Upper lobe of left lung (tissue), 6 donors: Measurements from ENCODE around the gene TACSTD2. TPM values are rescaled to one million over a fixed set of nuclear protein-coding genes. Genes with fewer than 3 reads are reported as not detected.

ENCODE experiments used
- ATAC-seq, 2 donors: fragments of 200-7000 bp; cut with Tn5 transposase; one replicate each; pipeline ENCODE4 v1.9.1; 2022; ENCODE audit warnings: mild to moderate bottlenecking in 2 of 2, moderate library complexity in 2 of 2; ENCODE audit not compliant: low FRiP score in 2 of 2
- DNase-seq, 2 donors: peaks; one replicate each; pipeline ENCODE4 v3.0.0-alpha.2; 2019 to 2020
- H3K27ac ChIP-seq, 4 donors: fragments of 200-600 bp; sonication (generic); one replicate each; pipeline ENCODE4 v1.5.1; 2016 to 2019
- H3K27me3 ChIP-seq, 4 donors: fragments of 200-600 bp; sonication (generic); one replicate each; pipeline ENCODE4 v1.5.1; 2017 to 2019
- H3K36me3 ChIP-seq, 4 donors: fragments of 200-600 bp; sonication (generic); one replicate each; pipeline ENCODE4 v1.5.1; 2016 to 2019
- H3K4me1 ChIP-seq, 4 donors: fragments of 200-600 bp; sonication (generic); one replicate each; pipeline ENCODE4 v1.5.1; 2018 to 2019
- H3K4me3 ChIP-seq, 4 donors: fragments of 200-600 bp; sonication (generic); one replicate each; pipeline ENCODE4 v1.5.1; 2017 to 2019; ENCODE audit warnings: mild to moderate bottlenecking in 2 of 4, moderate library complexity in 1 of 4
- H3K9me3 ChIP-seq, 4 donors: fragments of 200-600 bp; sonication (generic); one replicate each; pipeline ENCODE4 v1.5.1; 2018 to 2019
- EP300 ChIP-seq, 4 donors: sonication (generic); formaldehyde crosslinking; IDR thresholded peaks; one replicate each; pipeline ENCODE4 v1.5.1; 2017; ENCODE audit warnings: antibody characterized with exemption in 4 of 4, control low read depth in 2 of 4
- POLR2A ChIP-seq, 4 donors: fragments of 450-650 bp; IDR thresholded peaks; one replicate each; pipeline ENCODE4 v1.5.1; 2016 to 2017; ENCODE audit warnings: antibody characterized with exemption in 4 of 4, mild to moderate bottlenecking in 2 of 4
- POLR2AphosphoS5 ChIP-seq, 2 donors: sonication (generic); formaldehyde crosslinking; IDR thresholded peaks; one replicate each; pipeline ENCODE4 v1.5.1; 2017; ENCODE audit warnings: antibody characterized with exemption in 2 of 2
- whole genome bisulfite sequencing, 2 donors: methylation state at CpG; one replicate each; pipeline ENCODE4 v1.1.5; 2017 to 2018; 5-methylcytosine and 5-hydroxymethylcytosine counted together
- total RNA-seq, 6 donors: library from RNA; depleted of rRNA in 4 of 6; stranded (reverse); fragments of >200 nt in 4 of 6; gene quantifications; one replicate each; pipeline versions ENCODE4 v1.1.0 to v1.2.1, GENCODE V29; 2016 to 2021
- TF ChIP-seq, protein P1 (sequence below), 6 experiments: fragments of 450-650 bp in 4 of 6; fragments of 200-600 bp in 2 of 6; sonication (generic) in 2 of 6; IDR thresholded peaks; one replicate each; pipeline ENCODE4 v1.5.1; 2016 to 2019; ENCODE audit warnings: antibody characterized with exemption in 6 of 6
- donor health status: DM: no; HTN: no; CAD: no; lungs with moderate emphysema.
- donor health status: DM: no; HTN: yes; CAD: no; lungs with severe emphysema.

The TACSTD2 gene
- total RNA-seq, 6 donors from 2014 or later = 41.9 to 387 (median 161) TPM

DNA sequence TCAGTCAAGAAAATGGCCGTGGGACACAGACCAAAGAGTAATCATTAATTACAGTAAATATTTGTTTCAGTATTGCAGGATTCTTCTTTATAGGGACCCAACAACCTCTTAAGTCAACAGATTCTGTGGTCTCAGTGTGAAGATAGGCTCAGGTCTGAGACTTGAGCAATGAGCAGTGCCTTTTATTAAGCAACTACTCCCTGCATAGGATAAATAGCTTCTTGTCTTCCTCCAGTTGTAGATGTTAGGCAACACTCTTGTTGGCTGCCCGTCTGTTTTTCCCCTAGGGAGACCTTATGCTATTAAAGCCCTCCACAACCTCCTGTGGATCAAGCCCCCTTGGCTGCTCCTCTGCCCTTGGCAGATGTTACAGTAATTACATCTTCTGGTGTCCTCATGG is 28.7 kb downstream of the TACSTD2 start:
- TF ChIP-seq POLR2AphosphoS5 (IDR thresholded peaks at IDR 0.05) (no peak), POLR2A (IDR thresholded peaks at IDR 0.05) (no peak), EP300 (IDR thresholded peaks at IDR 0.05) (no peak)
- TF ChIP-seq, protein P1, sequence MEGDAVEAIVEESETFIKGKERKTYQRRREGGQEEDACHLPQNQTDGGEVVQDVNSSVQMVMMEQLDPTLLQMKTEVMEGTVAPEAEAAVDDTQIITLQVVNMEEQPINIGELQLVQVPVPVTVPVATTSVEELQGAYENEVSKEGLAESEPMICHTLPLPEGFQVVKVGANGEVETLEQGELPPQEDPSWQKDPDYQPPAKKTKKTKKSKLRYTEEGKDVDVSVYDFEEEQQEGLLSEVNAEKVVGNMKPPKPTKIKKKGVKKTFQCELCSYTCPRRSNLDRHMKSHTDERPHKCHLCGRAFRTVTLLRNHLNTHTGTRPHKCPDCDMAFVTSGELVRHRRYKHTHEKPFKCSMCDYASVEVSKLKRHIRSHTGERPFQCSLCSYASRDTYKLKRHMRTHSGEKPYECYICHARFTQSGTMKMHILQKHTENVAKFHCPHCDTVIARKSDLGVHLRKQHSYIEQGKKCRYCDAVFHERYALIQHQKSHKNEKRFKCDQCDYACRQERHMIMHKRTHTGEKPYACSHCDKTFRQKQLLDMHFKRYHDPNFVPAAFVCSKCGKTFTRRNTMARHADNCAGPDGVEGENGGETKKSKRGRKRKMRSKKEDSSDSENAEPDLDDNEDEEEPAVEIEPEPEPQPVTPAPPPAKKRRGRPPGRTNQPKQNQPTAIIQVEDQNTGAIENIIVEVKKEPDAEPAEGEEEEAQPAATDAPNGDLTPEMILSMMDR (IDR thresholded peaks at IDR 0.05) = no peak
- no peaks in the 10 kb centered on the region for H3K36me3 ChIP-seq
- H3K4me1 ChIP-seq = peaks cover 9 to 20% (median 13%) of the 10 kb centered on the region in 4 donors
- no peak overlapping the region for H3K27ac ChIP-seq
- DNase-seq (no peak), ATAC-seq (no peak)
- no peaks in the 10 kb centered on the region for H3K9me3 ChIP-seq
- 65 to 77% methylated on average over 2 of the region's 2 CpGs for WGBS, 2 donors
- H3K27me3 ChIP-seq = no peaks in the 10 kb centered on the region
- no peak overlapping the region for H3K4me3 ChIP-seq

DNA sequence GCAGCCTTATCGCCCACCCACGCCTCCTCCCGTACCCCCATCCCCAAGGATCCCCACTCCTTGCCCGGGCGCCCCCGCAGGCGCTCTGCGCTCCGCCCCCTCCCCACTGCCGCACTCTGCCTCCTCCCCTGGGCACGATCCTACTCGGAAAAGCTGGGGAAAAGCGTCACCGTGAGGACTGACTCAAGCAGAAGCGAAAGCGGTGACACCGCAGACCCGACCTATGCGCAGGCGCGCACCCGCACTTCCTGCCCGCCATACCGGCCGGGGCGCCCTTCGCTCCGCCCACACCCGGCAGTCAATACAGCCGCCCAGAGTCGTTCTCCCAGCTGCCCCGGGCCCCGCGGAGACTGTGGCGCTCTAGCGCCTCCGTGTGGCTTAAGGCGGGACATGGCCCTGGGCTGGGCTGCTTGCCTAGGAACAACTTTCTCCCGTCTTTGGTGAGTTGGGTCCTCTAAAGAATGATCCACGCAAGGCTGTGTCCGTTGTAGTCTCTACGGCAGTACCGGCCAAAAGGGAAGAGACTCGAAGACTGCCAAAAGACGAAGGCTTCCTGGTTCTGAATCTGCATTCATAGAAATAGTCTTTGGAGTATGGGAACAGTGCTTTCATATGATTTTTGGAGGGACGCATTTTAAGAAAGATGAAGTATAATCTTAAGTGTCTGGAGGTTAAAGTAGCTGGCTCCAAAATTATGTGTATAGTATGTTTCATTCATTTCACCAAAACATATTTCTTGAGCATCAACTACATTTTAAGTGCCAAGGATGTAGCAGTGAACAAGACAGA is 30.3 kb downstream of the TACSTD2 start, which contains the start of gene OMA1:
Gene OMA1, minus strand, starts transcription at position 207 of the 789 bp plus-strand sequence. CDS start 7,432 bp downstream, outside the sequence.
- ATAC-seq = peak; percentile 99 to 100
- Histone ChIP-seq H3K36me3 (no peaks in the 10 kb centered on the region), H3K27ac (peak within 1 kb of the TSS; percentile 99), H3K4me1 (peaks cover 9 to 20% (median 13%) of the 10 kb centered on the region in 4 donors), H3K27me3 (no peaks in the 10 kb centered on the region), H3K9me3 (no peaks in the 10 kb centered on the region), H3K4me3 (peak within 1 kb of the TSS; percentile 42 to 80 (median 64))
- peak; percentile 99 for DNase-seq
- peak in 1 of 4 donors; percentile 54 for TF ChIP-seq EP300 (IDR thresholded peaks at IDR 0.05)
- TF ChIP-seq POLR2A (IDR thresholded peaks at IDR 0.05) = peak in 3 of 4 donors; percentile 62 to 94 (median 76)
- TF ChIP-seq POLR2AphosphoS5 (IDR thresholded peaks at IDR 0.05) = peak; percentile 92 to 94
- TF ChIP-seq, protein P1 (IDR thresholded peaks at IDR 0.05) = peak; percentile 95 to 99 (median 98)
- WGBS, 2 donors = 1 to 3% methylated on average over 8 to 25 of the region's 46 CpGs

DNA sequence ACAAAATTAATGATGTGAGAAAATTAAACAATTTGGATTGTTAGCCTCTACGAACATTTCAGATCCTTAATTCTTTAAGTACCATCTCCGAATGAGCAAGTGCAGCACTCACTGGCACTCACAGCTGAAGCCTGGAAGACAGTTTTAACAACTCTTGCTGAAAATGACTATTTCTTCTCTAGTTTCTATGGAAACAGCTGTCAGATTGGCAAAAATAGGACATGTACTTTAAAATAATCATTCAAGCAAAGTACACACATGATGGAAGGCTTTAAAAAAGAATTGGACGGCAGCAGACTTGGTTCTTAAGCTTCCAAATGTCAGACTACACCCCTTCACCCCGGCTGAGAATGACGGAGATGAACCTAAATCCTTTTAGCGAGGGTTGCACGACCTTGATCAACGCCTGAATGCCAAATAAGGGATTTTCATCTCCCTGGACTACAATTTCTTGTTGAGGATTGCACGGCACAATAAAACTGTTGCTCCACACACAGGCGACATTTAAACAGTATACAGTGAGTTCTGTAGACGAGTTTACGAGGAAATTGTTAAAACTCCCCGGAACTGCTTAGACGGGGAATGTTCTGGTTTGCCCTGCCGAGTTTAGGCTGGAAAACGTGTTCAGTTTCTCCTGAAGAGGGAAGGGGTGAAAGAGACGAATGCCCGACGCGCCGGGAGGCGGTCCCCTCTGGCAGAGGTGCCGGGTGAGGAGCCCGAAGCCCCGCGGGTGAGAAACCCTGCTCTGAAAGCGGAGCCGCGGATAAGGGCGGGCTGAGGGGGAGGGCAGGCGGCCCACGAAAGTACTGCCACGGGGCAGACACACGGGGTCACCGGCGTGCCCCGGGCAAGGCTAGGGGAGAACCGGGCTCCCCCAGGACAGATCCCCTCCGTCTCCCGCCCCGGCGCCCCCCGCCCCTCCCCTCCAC is 31.2 kb downstream of the TACSTD2 start:
- H3K4me3 ChIP-seq = peak overlapping the region; percentile 42 to 80 (median 64)
- DNase-seq (peak; percentile 87 to 93), ATAC-seq (peak; percentile 89 to 92)
- no peaks in the 10 kb centered on the region for H3K9me3 ChIP-seq
- peaks cover 9 to 20% (median 13%) of the 10 kb centered on the region in 4 donors for H3K4me1 ChIP-seq
- TF ChIP-seq POLR2A (IDR thresholded peaks at IDR 0.05) (peak in 1 of 4 donors; percentile 2), EP300 (IDR thresholded peaks at IDR 0.05) (peak in 1 of 4 donors; percentile 37), POLR2AphosphoS5 (IDR thresholded peaks at IDR 0.05) (peak in 1 of 2 donors; percentile 13)
- TF ChIP-seq, protein P1 (IDR thresholded peaks at IDR 0.05) = peak in 1 of 6 experiments; percentile 5
- peak overlapping the region; percentile 99 for H3K27ac ChIP-seq
- 0 to 2% methylated on average over 17 to 34 of the region's 43 CpGs for WGBS, 2 donors
- no peaks in the 10 kb centered on the region for H3K36me3 ChIP-seq
- H3K27me3 ChIP-seq = no peaks in the 10 kb centered on the region

DNA sequence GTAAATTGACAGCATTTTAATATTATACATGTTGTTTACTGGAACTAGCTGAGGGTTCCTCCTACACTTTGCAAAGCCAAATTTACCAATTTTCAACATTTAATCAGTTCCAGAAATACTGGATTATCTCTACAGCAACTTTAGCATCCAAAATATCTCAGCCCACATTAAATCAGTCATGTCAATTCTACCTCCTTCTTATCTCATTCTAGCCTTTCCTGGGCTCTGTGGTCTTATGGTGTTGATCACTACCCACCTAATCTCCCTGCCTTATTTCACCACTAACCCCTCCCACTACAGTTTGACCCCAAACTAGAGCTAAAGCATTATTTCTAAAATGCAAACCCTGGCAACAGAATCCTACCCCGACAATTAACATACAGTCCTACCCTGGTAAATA is 33.8 kb downstream of the TACSTD2 start:
- Histone ChIP-seq H3K36me3 (no peaks in the 10 kb centered on the region), H3K4me1 (peaks cover 9 to 20% (median 13%) of the 10 kb centered on the region in 4 donors), H3K9me3 (no peaks in the 10 kb centered on the region), H3K27ac (no peak overlapping the region), H3K27me3 (no peaks in the 10 kb centered on the region), H3K4me3 (no peak overlapping the region)
- ATAC-seq = no peak
- no peak for DNase-seq
- 82 to 94% methylated on average over 1 of the region's 1 CpG for WGBS, 2 donors
- TF ChIP-seq POLR2AphosphoS5 (IDR thresholded peaks at IDR 0.05) (no peak), EP300 (IDR thresholded peaks at IDR 0.05) (no peak), POLR2A (IDR thresholded peaks at IDR 0.05) (no peak)
- TF ChIP-seq, protein P1 (IDR thresholded peaks at IDR 0.05) = no peak
